ENCODE data around the gene NALCN.

- TF ChIP-seq CTCF (IDR thresholded peaks at IDR 0.05): no peak
- no peak for TF ChIP-seq POLR2A (IDR thresholded peaks at IDR 0.05)
- TF ChIP-seq EP300 (IDR thresholded peaks at IDR 0.05): no peak
Observed at GRCh38 chr13:101238555-101238954, 177.8 kb downstream of the NALCN start.

Measured in gastroesophageal sphincter (tissue), 3 donors.